Keratinocyte (primary cell): ENCODE data around the gene SLC6A8.

Experiments used
- EZH2 ChIP-seq: IDR thresholded peaks from one replicate; pipeline ENCODE4 v1.6.1; 2012; ENCODE audit warnings: inconsistent platforms, mild to moderate bottlenecking, low read length, moderate library complexity
- TF ChIP-seq, protein P1 (sequence below), 3 experiments: IDR thresholded peaks in 1 of 3; conservative IDR thresholded peaks in 1 of 3; optimal IDR thresholded peaks in 1 of 3; 2 replicates in 2 of 3; 3 replicates in 1 of 3; pipeline versions ENCODE3 to v1.5.1; 2011; ENCODE audit warnings: low read length in 3 of 3, mild to moderate bottlenecking in 3 of 3, moderate library complexity in 2 of 3, control low read depth in 1 of 3, inconsistent platforms in 1 of 3; ENCODE audit not compliant: insufficient read depth in 2 of 3; ENCODE audit errors: extremely low read depth in 1 of 3

DNA sequence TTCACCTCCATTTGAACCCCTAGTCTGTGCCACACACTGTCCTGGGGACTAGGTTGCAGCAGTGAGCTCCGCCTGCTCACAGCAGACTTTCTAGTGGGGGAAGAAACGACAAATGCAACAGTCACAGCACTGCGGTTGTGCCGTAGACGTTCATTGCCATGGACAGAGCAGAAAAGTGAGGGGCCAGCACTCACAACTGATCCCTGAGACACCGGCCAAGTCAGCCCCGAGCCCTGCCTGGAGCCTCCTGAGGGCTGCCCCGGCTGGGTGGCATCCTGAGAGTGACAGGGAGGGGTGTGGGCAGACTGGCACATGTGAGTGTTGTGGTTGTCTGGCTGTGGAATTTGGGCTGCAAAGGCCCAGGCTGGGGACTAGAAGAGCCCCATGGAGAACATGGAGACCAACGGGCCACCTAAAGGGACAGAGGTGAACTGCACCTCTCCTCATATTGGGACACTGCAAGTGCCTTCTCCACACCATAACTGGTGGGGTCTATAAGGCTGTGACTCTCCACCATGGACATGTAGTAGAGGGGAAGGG, 36.1 kb upstream of the SLC6A8 start:
- TF ChIP-seq, protein P1, sequence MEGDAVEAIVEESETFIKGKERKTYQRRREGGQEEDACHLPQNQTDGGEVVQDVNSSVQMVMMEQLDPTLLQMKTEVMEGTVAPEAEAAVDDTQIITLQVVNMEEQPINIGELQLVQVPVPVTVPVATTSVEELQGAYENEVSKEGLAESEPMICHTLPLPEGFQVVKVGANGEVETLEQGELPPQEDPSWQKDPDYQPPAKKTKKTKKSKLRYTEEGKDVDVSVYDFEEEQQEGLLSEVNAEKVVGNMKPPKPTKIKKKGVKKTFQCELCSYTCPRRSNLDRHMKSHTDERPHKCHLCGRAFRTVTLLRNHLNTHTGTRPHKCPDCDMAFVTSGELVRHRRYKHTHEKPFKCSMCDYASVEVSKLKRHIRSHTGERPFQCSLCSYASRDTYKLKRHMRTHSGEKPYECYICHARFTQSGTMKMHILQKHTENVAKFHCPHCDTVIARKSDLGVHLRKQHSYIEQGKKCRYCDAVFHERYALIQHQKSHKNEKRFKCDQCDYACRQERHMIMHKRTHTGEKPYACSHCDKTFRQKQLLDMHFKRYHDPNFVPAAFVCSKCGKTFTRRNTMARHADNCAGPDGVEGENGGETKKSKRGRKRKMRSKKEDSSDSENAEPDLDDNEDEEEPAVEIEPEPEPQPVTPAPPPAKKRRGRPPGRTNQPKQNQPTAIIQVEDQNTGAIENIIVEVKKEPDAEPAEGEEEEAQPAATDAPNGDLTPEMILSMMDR (optimal IDR thresholded peaks at IDR 0.05 in 1 of 3, IDR thresholded peaks at IDR 0.05 in 1 of 3, conservative IDR thresholded peaks at IDR 0.05 in 1 of 3; ENCODE audit: extremely low read depth in 1 of 3, insufficient read depth in 2 of 3, low read length in 3 of 3): peak; percentile 27 to 55 (median 47)
- TF ChIP-seq EZH2: no peak
